Adrenal gland (tissue), 12 donors: ENCODE data around the gene CD151. TPM values are rescaled to one million over a fixed set of nuclear protein-coding genes. Genes with fewer than 3 reads are reported as not detected.

Experiments
- DNase-seq, 7 donors: peaks; one replicate each; pipeline ENCODE4 v3.0.0-alpha.2; 2019 to 2020
- H3K27ac ChIP-seq, 5 donors: fragments of 200-600 bp; sonication (generic) in 4 of 5; 1 replicate in 3 of 5; 2 replicates in 2 of 5; pipeline versions ENCODE4 v1.5.1 to v1.8.0; 2016 to 2020; ENCODE audit warnings: mild to moderate bottlenecking in 1 of 5
- H3K27me3 ChIP-seq: fragments of 200-600 bp; 2 replicates; pipeline ENCODE4 v1.8.0; 2021
- H3K36me3 ChIP-seq, 2 donors: fragments of 200-600 bp; replicated peaks in 1 of 2; 1 replicate in 1 of 2; 2 replicates in 1 of 2; pipeline versions ENCODE4 v1.5.1 to v1.8.0; 2018 to 2022
- H3K4me1 ChIP-seq, 2 donors: fragments of 200-600 bp; replicated peaks in 1 of 2; 1 replicate in 1 of 2; 2 replicates in 1 of 2; pipeline versions ENCODE4 v1.5.1 to v1.8.0; 2018 to 2021
- H3K4me3 ChIP-seq, 4 donors: fragments of 200-600 bp; sonication (generic) in 3 of 4; one replicate each; pipeline ENCODE4 v1.5.1; 2016 to 2018
- H3K9me3 ChIP-seq, 3 donors: fragments of 200-600 bp; sonication (generic) in 1 of 3; replicated peaks in 1 of 3; 1 replicate in 2 of 3; 2 replicates in 1 of 3; pipeline versions ENCODE4 v1.5.1 to v1.8.0; 2016 to 2021
- CTCF ChIP-seq, 6 experiments: fragments of 450-650 bp in 4 of 6; fragments of 200-600 bp in 2 of 6; sonication (generic) in 1 of 6; IDR thresholded peaks; 1 replicate in 5 of 6; 2 replicates in 1 of 6; pipeline versions ENCODE4 v1.5.1 to v1.8.0; 2016 to 2021; ENCODE audit warnings: antibody characterized with exemption in 6 of 6, mild to moderate bottlenecking in 2 of 6, moderate library complexity in 1 of 6
- POLR2A ChIP-seq, 2 donors: fragments of 450-650 bp; IDR thresholded peaks; one replicate each; pipeline ENCODE4 v1.6.1; 2017; ENCODE audit warnings: antibody characterized with exemption in 2 of 2, mild to moderate bottlenecking in 2 of 2, moderate library complexity in 1 of 2
- WGBS, 4 donors: extraction: QIAGEN DNeasy Blood & Tissue Kit in 2 of 4; methylation state at CpG; one replicate each; pipeline versions ENCODE4 v1.1.5 to v1.1.7; 2013 to 2017; 5-methylcytosine and 5-hydroxymethylcytosine counted together
- intact Hi-C, 2 donors: fragments of 100-400 bp; cut with DNase I; formaldehyde crosslinking; loops; one replicate each; pipeline versions ENCODE4 v1.14.1 to v1.15.0; 2022 to 2023
- polyA plus RNA-seq, 3 donors: library from polyadenylated mRNA; stranded (reverse); fragments of 200-250 nt in 2 of 3; fragments of 350-450 nt in 1 of 3; fragmentation: Illumina TruSeq in 1 of 3; extraction: RNeasy Lipid Tissue Mini Kit (QIAGEN cat#74804) in 1 of 3; gene quantifications; one replicate each; pipeline ENCODE4 v1.2.3, GENCODE V29; 2013 to 2014
- total RNA-seq, 9 donors: library from RNA; depleted of rRNA in 4 of 9; stranded (reverse); fragments of >200 nt in 4 of 9; fragments of 120-200 nt in 1 of 9; fragmentation: NEBNext Ultra II Directional in 1 of 9; extraction: Animal tissue kit (Norgen Biotek cat#: 25700) in 1 of 9; gene quantifications; one replicate each; pipeline versions ENCODE4 v1.1.0 to v1.2.4, GENCODE V29; 2013 to 2023
- donor health status: healthy with polysubstance abuse.
- donor health status: Bipolar disorder and iron deficiency.
- donor health status: DM: yes; HTN: yes; CAD: no.
- donor health status: DM: no; HTN: no; CAD: no.
- donor health status: DM: no; HTN: no; CAD: no.
- donor health status: DM: yes; HTN: yes; CAD: no.

CD151 gene
- total and polyA plus RNA-seq, 12 donors, result 111 to 387 (median 285) TPM

- Histone ChIP-seq H3K36me3 (peaks cover 0 to 20% of the 10 kb centered on the region in 2 donors), H3K9me3 (no peaks in the 10 kb centered on the region), H3K4me1 (peaks cover 31 to 34% of the 10 kb centered on the region in 2 donors), H3K4me3 (peak overlapping the region; percentile 59 to 98 (median 84)), H3K27ac (peak overlapping the region; percentile 71 to 98 (median 96)), H3K27me3 (no peaks in the 10 kb centered on the region)
- peak; percentile 89 to 96 (median 92) for DNase-seq
- intact Hi-C loops, result no loop called here
- TF ChIP-seq POLR2A (IDR thresholded peaks at IDR 0.05) (peak; percentile 79 to 95), CTCF (IDR thresholded peaks at IDR 0.05) (peak in 4 of 6 experiments; percentile 25 to 52 (median 38))
- 0 to 1% methylated on average over 90 to 96 of the region's 96 CpGs; no CpG with 5 or more reads in 2 of the 4 donors for WGBS, 4 donors
Observed at GRCh38 chr11:819129-819931, 13.4 kb upstream of the CD151 start.

- DNase-seq, result peak; percentile 92 to 98 (median 98)
- no peak for TF ChIP-seq CTCF (IDR thresholded peaks at IDR 0.05)
- TF ChIP-seq POLR2A (IDR thresholded peaks at IDR 0.05), result peak; percentile 45 to 91
Observed at GRCh38 chr11:819943-820649, 12.7 kb upstream of the CD151 start.

GRCh38 chr11:820655-821511 lies 11.9 kb upstream of the CD151 start:
- H3K36me3 ChIP-seq, result peaks cover 0 to 28% of the 10 kb centered on the region in 2 donors
- 13 to 27% (median 24%) methylated on average over 5 to 11 of the region's 11 CpGs for WGBS, 4 donors
- peaks cover 31 to 34% of the 10 kb centered on the region in 2 donors for H3K4me1 ChIP-seq
- H3K27ac ChIP-seq, result peak overlapping the region; percentile 31 to 98 (median 96)
- DNase-seq, result peak; percentile 90 to 97 (median 96)
- intact Hi-C loops, result no loop called here
- no peaks in the 10 kb centered on the region for H3K27me3 ChIP-seq
- no peaks in the 10 kb centered on the region for H3K9me3 ChIP-seq
- H3K4me3 ChIP-seq, result peak overlapping the region in 3 of 4 donors; percentile 78 to 98 (median 91)
- TF ChIP-seq POLR2A (IDR thresholded peaks at IDR 0.05) (peak in 1 of 2 donors; percentile 32), CTCF (IDR thresholded peaks at IDR 0.05) (no peak)

More at GRCh38 chr11:819943-820649, 12.7 kb upstream of the CD151 start:
- H3K4me3 ChIP-seq, result peak overlapping the region; percentile 59 to 98 (median 84)
- no peaks in the 10 kb centered on the region for H3K27me3 ChIP-seq
- H3K9me3 ChIP-seq, result no peaks in the 10 kb centered on the region
- peaks cover 0 to 27% of the 10 kb centered on the region in 2 donors for H3K36me3 ChIP-seq
- intact Hi-C loops, result no loop called here
- H3K27ac ChIP-seq, result peak overlapping the region; percentile 71 to 98 (median 96)
- peaks cover 31 to 34% of the 10 kb centered on the region in 2 donors for H3K4me1 ChIP-seq
- 1 to 10% (median 3%) methylated on average over 2 to 47 of the region's 47 CpGs for WGBS, 4 donors
